IMR-90 (cell line): Measurements from ENCODE around the gene CNTFR. TPM values are rescaled to one million over a fixed set of nuclear protein-coding genes. Genes with fewer than 3 reads are reported as not detected.

ENCODE experiments used
- ATAC-seq: fragments of 200-7000 bp; cut with Tn5 transposase; 2 replicates; pipeline ENCODE4 v1.9.1; 2020; ENCODE audit warnings: low read depth, mild to moderate bottlenecking, moderate library complexity
- BruUV-seq: library from RNA; stranded (reverse); fragments of 400-500 nt; replicated peaks from 2 replicates; lab custom pipeline; 2021; lab: Mats Ljungman, UMichigan
- CTCF ChIA-PET: fragments of 300-600 bp; formaldehyde crosslinking; extraction: SDS; loops from one replicate; lab custom pipeline; 2021; ENCODE audit warnings: antibody characterized with exemption; lab: Yijun Ruan, JAX
- POLR2A ChIA-PET: fragments of 300-600 bp; sonication (Branson Sonifier 250); formaldehyde crosslinking; loops from one replicate; lab custom pipeline; 2022; ENCODE audit warnings: antibody characterized with exemption; ENCODE audit not compliant: unreplicated experiment; lab: Charles Lee
- DNase-seq: peaks from one replicate; pipeline ENCODE4 v3.0.0; 2013
- H2AFZ ChIP-seq: replicated peaks from 2 replicates; pipeline ENCODE3; 2013; ENCODE audit warnings: low read length, mild to moderate bottlenecking; ENCODE audit not compliant: poor library complexity
- H2AK5ac ChIP-seq: 2 replicates; pipeline ENCODE4 v1.6.1; 2013; ENCODE audit warnings: low read depth, low read length, inconsistent platforms
- H2AK9ac ChIP-seq: replicated peaks from 2 replicates; pipeline ENCODE3; 2013; ENCODE audit warnings: mild to moderate bottlenecking, low read depth, low read length, moderate library complexity; ENCODE audit not compliant: poor library complexity
- H2BK120ac ChIP-seq: 2 replicates; pipeline ENCODE4 v1.6.1; 2013; ENCODE audit warnings: low read depth, low read length, inconsistent platforms
- H2BK15ac ChIP-seq: 3 replicates; pipeline ENCODE4 v1.6.1; 2013; ENCODE audit warnings: low read depth, low read length, inconsistent platforms
- H2BK20ac ChIP-seq: 2 replicates; pipeline ENCODE4 v1.6.1; 2013; ENCODE audit warnings: low read depth, mild to moderate bottlenecking, inconsistent platforms, low read length, moderate library complexity
- H2BK5ac ChIP-seq: 2 replicates; pipeline ENCODE4 v1.6.1; 2013; ENCODE audit warnings: mild to moderate bottlenecking, low read depth, low read length, inconsistent platforms; ENCODE audit not compliant: poor library complexity, severe bottlenecking
- H3K14ac ChIP-seq: replicated peaks from 2 replicates; pipeline ENCODE4 v1.6.1; 2013; ENCODE audit warnings: low read depth, low read length, inconsistent platforms
- H3K18ac ChIP-seq: 2 replicates; pipeline ENCODE4 v1.6.1; 2013; ENCODE audit warnings: low read depth, low read length, control low read depth
- H3K23ac ChIP-seq: 2 replicates; pipeline ENCODE4 v1.6.1; 2013; ENCODE audit warnings: low read depth, low read length, inconsistent platforms
- H3K27ac ChIP-seq: 2 replicates; pipeline ENCODE4 v1.5.1; 2013; ENCODE audit warnings: mild to moderate bottlenecking, control low read depth, low read length; ENCODE audit not compliant: insufficient read depth
- H3K27me3 ChIP-seq: 2 replicates; pipeline ENCODE4 v1.6.1; 2013; ENCODE audit warnings: low read length; ENCODE audit not compliant: control insufficient read depth, insufficient read depth
- H3K36me3 ChIP-seq: 2 replicates; pipeline ENCODE4 v1.6.1; 2013; ENCODE audit warnings: low read length, mixed read lengths; ENCODE audit not compliant: control insufficient read depth, insufficient read depth
- H3K4ac ChIP-seq: 2 replicates; pipeline ENCODE4 v1.6.1; 2013; ENCODE audit warnings: low read depth, low read length, inconsistent platforms
- H3K4me1 ChIP-seq: 2 replicates; pipeline ENCODE4 v1.6.1; 2013; ENCODE audit warnings: low read length, mixed read lengths; ENCODE audit not compliant: control insufficient read depth, insufficient read depth
- H3K4me2 ChIP-seq: 2 replicates; pipeline ENCODE4 v1.6.1; 2013; ENCODE audit warnings: low read depth, mild to moderate bottlenecking, control low read depth, low read length, moderate library complexity
- H3K4me3 ChIP-seq: 2 replicates; pipeline ENCODE4 v1.5.1; 2013; ENCODE audit warnings: low read depth, mild to moderate bottlenecking, control low read depth, low read length, moderate library complexity; ENCODE audit not compliant: insufficient read depth
- H3K56ac ChIP-seq: 2 replicates; pipeline ENCODE4 v1.6.1; 2013; ENCODE audit warnings: low read length, inconsistent platforms; ENCODE audit not compliant: insufficient read depth; ENCODE audit errors: extremely low read depth
- H3K79me1 ChIP-seq, 2 experiments: 2 replicates each; pipeline ENCODE4 v1.6.1; 2013; ENCODE audit warnings: low read length in 2 of 2, inconsistent platforms in 1 of 2, low read depth in 1 of 2
- H3K9ac ChIP-seq: 2 replicates; pipeline ENCODE4 v1.6.1; 2013; ENCODE audit warnings: low read depth, low read length, control low read depth
- H3K9me1 ChIP-seq: 2 replicates; pipeline ENCODE4 v1.6.1; 2013; ENCODE audit warnings: low read length, inconsistent platforms; ENCODE audit not compliant: insufficient read depth
- H3K9me3 ChIP-seq: 2 replicates; pipeline ENCODE4 v1.6.1; 2013; ENCODE audit warnings: low read length; ENCODE audit not compliant: control insufficient read depth, insufficient read depth
- H4K20me1 ChIP-seq: 2 replicates; pipeline ENCODE4 v1.6.1; 2013; ENCODE audit warnings: low read length, inconsistent platforms; ENCODE audit not compliant: insufficient read depth
- H4K5ac ChIP-seq: 2 replicates; pipeline ENCODE4 v1.6.1; 2013; ENCODE audit warnings: mild to moderate bottlenecking, low read depth, low read length, control low read depth
- H4K8ac ChIP-seq, 2 experiments: 2 replicates each; pipeline ENCODE4 v1.6.1; 2013; ENCODE audit warnings: low read depth in 2 of 2, low read length in 2 of 2, control low read depth in 1 of 2, inconsistent platforms in 1 of 2
- H4K91ac ChIP-seq: 2 replicates; pipeline ENCODE4 v1.6.1; 2013; ENCODE audit warnings: low read depth, low read length, inconsistent platforms; ENCODE audit not compliant: insufficient read depth
- BHLHE40 ChIP-seq: fragments of 150-350 bp; IDR thresholded peaks from 2 replicates; pipeline ENCODE4 v1.6.1; 2016; ENCODE audit warnings: mild to moderate bottlenecking, low read depth, low read length
- CEBPB ChIP-seq: IDR thresholded peaks from 2 replicates; pipeline ENCODE4 v1.6.1; 2012; ENCODE audit warnings: low read depth, low read length, improper control_type of control experiment
- CHD1 ChIP-seq: IDR thresholded peaks from 2 replicates; pipeline ENCODE4 v1.6.1; 2012; ENCODE audit warnings: low read depth, low read length, improper control_type of control experiment
- FOS ChIP-seq: fragments of 150-350 bp; IDR thresholded peaks from 2 replicates; pipeline ENCODE4 v1.6.1; 2016; ENCODE audit warnings: low read depth, low read length
- MAFK ChIP-seq: IDR thresholded peaks from 2 replicates; pipeline ENCODE4 v1.6.1; 2012; ENCODE audit warnings: low read depth, low read length, improper control_type of control experiment
- MAZ ChIP-seq: IDR thresholded peaks from 2 replicates; pipeline ENCODE4 v1.6.1; 2012; ENCODE audit warnings: low read depth, mild to moderate bottlenecking, low read length, improper control_type of control experiment, moderate library complexity, borderline replicate concordance
- MXI1 ChIP-seq: IDR thresholded peaks from 2 replicates; pipeline ENCODE4 v1.6.1; 2012; ENCODE audit warnings: low read depth, mild to moderate bottlenecking, low read length, moderate library complexity, borderline replicate concordance
- NFE2L2 ChIP-seq: fragments of 150-350 bp; IDR thresholded peaks from 2 replicates; pipeline ENCODE4 v1.6.1; 2016; ENCODE audit warnings: low read depth, mild to moderate bottlenecking, low read length
- POLR2A ChIP-seq: IDR thresholded peaks from 2 replicates; pipeline ENCODE4 v1.6.1; 2012; ENCODE audit warnings: mild to moderate bottlenecking, low read depth, low read length
- RAD21 ChIP-seq: IDR thresholded peaks from 2 replicates; pipeline ENCODE4 v1.6.1; 2012; ENCODE audit warnings: low read length, improper control_type of control experiment
- RCOR1 ChIP-seq: IDR thresholded peaks from 2 replicates; pipeline ENCODE4 v1.6.1; 2012; ENCODE audit warnings: mild to moderate bottlenecking, low read length, improper control_type of control experiment; ENCODE audit not compliant: insufficient replicate concordance
- RFX5 ChIP-seq: IDR thresholded peaks from 2 replicates; pipeline ENCODE4 v1.8.0; 2012; ENCODE audit warnings: low read depth, mild to moderate bottlenecking, low read length, moderate library complexity
- SMC3 ChIP-seq: fragments of 150-350 bp; IDR thresholded peaks from 2 replicates; pipeline ENCODE4 v1.6.1; 2016; ENCODE audit warnings: low read depth, mild to moderate bottlenecking, antibody characterized with exemption, low read length, moderate library complexity
- USF2 ChIP-seq: fragments of 150-350 bp; IDR thresholded peaks from 2 replicates; pipeline ENCODE4 v1.6.1; 2017; ENCODE audit warnings: mild to moderate bottlenecking, antibody characterized with exemption, low read length, low read depth
- WGBS, 2 experiments: methylation state at CpG; one replicate each; pipeline versions ENCODE4 v1.1.5 to v1.1.7; 2013; ENCODE audit warnings: missing lambda C conversion rate in 2 of 2; ENCODE audit not compliant: insufficient read length in 1 of 2; ENCODE audit errors: extremely low coverage in 2 of 2; 5-methylcytosine and 5-hydroxymethylcytosine counted together
- dilution Hi-C: fragments of 300-500 bp; cut with HindIII; formaldehyde crosslinking; loops from one replicate; pipeline ENCODE4 v1.14.3; 2018; ENCODE audit warnings: low sequenced_read_pairs; ENCODE audit not compliant: unreplicated experiment
- in situ Hi-C: fragments of 300-500 bp; cut with MboI; formaldehyde crosslinking; loops from 3 replicates; pipeline ENCODE4 v1.14.3; 2019; ENCODE audit warnings: low sequenced_read_pairs, inconsistent platforms, mixed read lengths
- intact Hi-C: fragments of 100-400 bp; cut with micrococcal nuclease; formaldehyde crosslinking; loops from 2 replicates; pipeline ENCODE4 v1.10.0; 2022
- polyA plus RNA-seq, 3 experiments: library from polyadenylated mRNA; depleted of rRNA; stranded (reverse); fragments of >200 nt; gene quantifications; 2 replicates each; pipeline ENCODE4 v1.2.3, GENCODE V29; 2012; ENCODE audit warnings: low replicate concordance in 1 of 3
- total RNA-seq: library from RNA; depleted of rRNA; stranded (reverse); fragments of >200 nt; gene quantifications from 2 replicates; pipeline ENCODE4 v1.2.3, GENCODE V29; 2012
- TF ChIP-seq, protein P1 (sequence below): conservative IDR thresholded peaks from 2 replicates; pipeline ENCODE4 v1.5.1; 2012; ENCODE audit warnings: mild to moderate bottlenecking, low read depth, low read length, improper control_type of control experiment
- TF ChIP-seq, protein P2 (sequence below): fragments of 150-350 bp; IDR thresholded peaks from 2 replicates; pipeline ENCODE4 v1.6.1; 2016; ENCODE audit warnings: low read depth, mild to moderate bottlenecking, low read length, moderate library complexity, borderline replicate concordance

CNTFR gene
- total and polyA plus RNA-seq, 2 of the 4 experiments (the other 2 are of a cell fraction) = not detected

DNA sequence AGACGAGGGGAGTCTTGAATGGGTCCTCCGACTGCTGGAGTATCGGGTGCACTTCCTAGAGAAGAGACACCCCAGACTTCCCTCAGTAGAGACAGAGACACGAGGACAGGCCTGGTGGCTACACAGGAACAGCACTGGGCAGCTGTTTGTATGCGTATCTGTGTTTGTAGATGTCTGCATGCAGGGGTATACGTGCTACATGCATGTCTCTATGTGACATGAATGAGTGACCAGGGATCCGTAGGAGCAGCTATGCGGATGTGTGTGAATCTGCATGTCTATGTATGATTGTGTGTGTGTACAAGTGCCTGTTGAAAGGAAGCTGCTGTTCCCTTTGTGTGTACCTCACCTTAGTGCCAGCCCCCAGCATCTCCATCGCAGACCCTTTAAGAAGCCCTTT is 31.2 kb downstream of the CNTFR start:
- in situ Hi-C loops (no loop called here), intact Hi-C loops (no loop called here), dilution Hi-C loops (no loop called here)
- no peak overlapping the region for H4K91ac ChIP-seq
- ChIA-PET CTCF (interaction anchor here (2.3 kb wide), 1 partner anchor 10 kb away, joined by 6 read pairs; no protein-coding TSS in a partner anchor), POLR2A (no interaction called here)
- no peaks in the 10 kb centered on the region for H3K79me1 ChIP-seq
- ATAC-seq = no peak
- H3K18ac ChIP-seq = no peak overlapping the region
- no peak overlapping the region for H3K9ac ChIP-seq
- H2AK9ac ChIP-seq = no peak overlapping the region
- no peaks in the 10 kb centered on the region for H3K9me1 ChIP-seq
- H2BK5ac ChIP-seq = no peak overlapping the region
- no peak overlapping the region for H2BK20ac ChIP-seq
- H2AFZ ChIP-seq = no peak overlapping the region
- no peak overlapping the region for H3K27ac ChIP-seq
- H3K9me3 ChIP-seq = peaks cover 3% of the 10 kb centered on the region; the same call in 1 of the 2 replicates
- no peak overlapping the region for H2BK15ac ChIP-seq
- H3K14ac ChIP-seq = no peak overlapping the region
- no peak for TF ChIP-seq MAFK
- no peak for TF ChIP-seq USF2
- TF ChIP-seq, protein P1, sequence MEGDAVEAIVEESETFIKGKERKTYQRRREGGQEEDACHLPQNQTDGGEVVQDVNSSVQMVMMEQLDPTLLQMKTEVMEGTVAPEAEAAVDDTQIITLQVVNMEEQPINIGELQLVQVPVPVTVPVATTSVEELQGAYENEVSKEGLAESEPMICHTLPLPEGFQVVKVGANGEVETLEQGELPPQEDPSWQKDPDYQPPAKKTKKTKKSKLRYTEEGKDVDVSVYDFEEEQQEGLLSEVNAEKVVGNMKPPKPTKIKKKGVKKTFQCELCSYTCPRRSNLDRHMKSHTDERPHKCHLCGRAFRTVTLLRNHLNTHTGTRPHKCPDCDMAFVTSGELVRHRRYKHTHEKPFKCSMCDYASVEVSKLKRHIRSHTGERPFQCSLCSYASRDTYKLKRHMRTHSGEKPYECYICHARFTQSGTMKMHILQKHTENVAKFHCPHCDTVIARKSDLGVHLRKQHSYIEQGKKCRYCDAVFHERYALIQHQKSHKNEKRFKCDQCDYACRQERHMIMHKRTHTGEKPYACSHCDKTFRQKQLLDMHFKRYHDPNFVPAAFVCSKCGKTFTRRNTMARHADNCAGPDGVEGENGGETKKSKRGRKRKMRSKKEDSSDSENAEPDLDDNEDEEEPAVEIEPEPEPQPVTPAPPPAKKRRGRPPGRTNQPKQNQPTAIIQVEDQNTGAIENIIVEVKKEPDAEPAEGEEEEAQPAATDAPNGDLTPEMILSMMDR = no peak
- no peak for TF ChIP-seq SMC3
- TF ChIP-seq FOS = no peak
- TF ChIP-seq, protein P2, sequence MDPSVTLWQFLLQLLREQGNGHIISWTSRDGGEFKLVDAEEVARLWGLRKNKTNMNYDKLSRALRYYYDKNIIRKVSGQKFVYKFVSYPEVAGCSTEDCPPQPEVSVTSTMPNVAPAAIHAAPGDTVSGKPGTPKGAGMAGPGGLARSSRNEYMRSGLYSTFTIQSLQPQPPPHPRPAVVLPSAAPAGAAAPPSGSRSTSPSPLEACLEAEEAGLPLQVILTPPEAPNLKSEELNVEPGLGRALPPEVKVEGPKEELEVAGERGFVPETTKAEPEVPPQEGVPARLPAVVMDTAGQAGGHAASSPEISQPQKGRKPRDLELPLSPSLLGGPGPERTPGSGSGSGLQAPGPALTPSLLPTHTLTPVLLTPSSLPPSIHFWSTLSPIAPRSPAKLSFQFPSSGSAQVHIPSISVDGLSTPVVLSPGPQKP = no peak
- no peak for TF ChIP-seq RFX5
- no peak for TF ChIP-seq BHLHE40
- no peak for TF ChIP-seq MAZ
- TF ChIP-seq CHD1 = no peak
- no peak for TF ChIP-seq MXI1
- no peak for TF ChIP-seq RCOR1
- TF ChIP-seq NFE2L2 = no peak
- TF ChIP-seq CEBPB = no peak
- TF ChIP-seq RAD21 = no peak
- no peak for TF ChIP-seq POLR2A
- no peak for DNase-seq
- no peaks in the 10 kb centered on the region for H3K36me3 ChIP-seq
- no peak overlapping the region for H4K5ac ChIP-seq
- H3K23ac ChIP-seq = no peak overlapping the region
- H3K4me1 ChIP-seq = peaks cover 9% of the 10 kb centered on the region; the same call in 1 of the 2 replicates
- H4K20me1 ChIP-seq = no peaks in the 10 kb centered on the region
- H3K4me2 ChIP-seq = no peak overlapping the region
- 100% methylated on average over 2 of the region's 9 CpGs; no CpG with 5 or more reads in 1 of the 2 experiments for WGBS, 2 experiments
- no peak overlapping the region for H3K4me3 ChIP-seq
- H3K27me3 ChIP-seq = peaks cover 59% of the 10 kb centered on the region
- no peak overlapping the region for H2BK120ac ChIP-seq
- H3K56ac ChIP-seq = no peak overlapping the region
- no peak overlapping the region for H2AK5ac ChIP-seq
- no peak overlapping the region for H3K4ac ChIP-seq
- no peak overlapping the region for H4K8ac ChIP-seq
- no TSS peak for BruUV-seq
